Measurements from ENCODE around the gene SCN4B. TPM values are rescaled to one million over a fixed set of nuclear protein-coding genes. Genes with fewer than 3 reads are reported as not detected.

The SCN4B gene
- total RNA-seq, 3 donors from 2014 or later (not counting 1 experiment from before 2014, with no cell fraction given), result 0.33 TPM; not detected in 2

- H3K9me3 Mint-ChIP-seq, result no peaks in the 10 kb centered on the region
- DNase-seq, result no peak
- ATAC-seq, result no peak
- no peak overlapping the region for H3K27ac Mint-ChIP-seq
- Histone ChIP-seq H3K36me3 (ENCODE audit: control insufficient read depth, insufficient read depth, low read length) (no peaks in the 10 kb centered on the region), H3K9me3 (ENCODE audit: control insufficient read depth, insufficient read depth, low read length) (no peaks in the 10 kb centered on the region), H3K27me3 (ENCODE audit: control insufficient read depth, insufficient read depth, low read length) (no peaks in the 10 kb centered on the region), H3K4me3 (ENCODE audit: low read length) (no peak overlapping the region), H3K4me1 (ENCODE audit: control insufficient read depth, insufficient read depth, low read length) (no peaks in the 10 kb centered on the region), H3K27ac (ENCODE audit: low read length) (no peak overlapping the region)
- H3K4me3 Mint-ChIP-seq, result no peak overlapping the region
- H3K4me1 Mint-ChIP-seq, result no peaks in the 10 kb centered on the region
- intact Hi-C loops (cut with micrococcal nuclease), result no loop called here
- TF ChIP-seq, protein P1, sequence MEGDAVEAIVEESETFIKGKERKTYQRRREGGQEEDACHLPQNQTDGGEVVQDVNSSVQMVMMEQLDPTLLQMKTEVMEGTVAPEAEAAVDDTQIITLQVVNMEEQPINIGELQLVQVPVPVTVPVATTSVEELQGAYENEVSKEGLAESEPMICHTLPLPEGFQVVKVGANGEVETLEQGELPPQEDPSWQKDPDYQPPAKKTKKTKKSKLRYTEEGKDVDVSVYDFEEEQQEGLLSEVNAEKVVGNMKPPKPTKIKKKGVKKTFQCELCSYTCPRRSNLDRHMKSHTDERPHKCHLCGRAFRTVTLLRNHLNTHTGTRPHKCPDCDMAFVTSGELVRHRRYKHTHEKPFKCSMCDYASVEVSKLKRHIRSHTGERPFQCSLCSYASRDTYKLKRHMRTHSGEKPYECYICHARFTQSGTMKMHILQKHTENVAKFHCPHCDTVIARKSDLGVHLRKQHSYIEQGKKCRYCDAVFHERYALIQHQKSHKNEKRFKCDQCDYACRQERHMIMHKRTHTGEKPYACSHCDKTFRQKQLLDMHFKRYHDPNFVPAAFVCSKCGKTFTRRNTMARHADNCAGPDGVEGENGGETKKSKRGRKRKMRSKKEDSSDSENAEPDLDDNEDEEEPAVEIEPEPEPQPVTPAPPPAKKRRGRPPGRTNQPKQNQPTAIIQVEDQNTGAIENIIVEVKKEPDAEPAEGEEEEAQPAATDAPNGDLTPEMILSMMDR (IDR thresholded peaks at IDR 0.05), result no peak
- 91% methylated on average over 10 of the region's 10 CpGs for WGBS (ENCODE audit: insufficient coverage)
- no peaks in the 10 kb centered on the region for H3K36me3 Mint-ChIP-seq
- peaks cover 8 to 9% of the 10 kb centered on the region in 2 donors for H3K27me3 Mint-ChIP-seq (ENCODE audit: low read depth in 2 of 2)
These were observed 18.8 kb downstream of the SCN4B start for GRCh38 chr11:118133816-118134215.

GRCh38 chr11:118132385-118133151 lies 20.1 kb downstream of the SCN4B start:
- H3K27ac Mint-ChIP-seq, result no peak overlapping the region

GRCh38 chr11:118129471-118130172 lies 23.0 kb downstream of the SCN4B start:
- no peak overlapping the region for H3K4me3 ChIP-seq (ENCODE audit: low read length)
- H3K9me3 Mint-ChIP-seq, result no peaks in the 10 kb centered on the region
- peaks cover 8% of the 10 kb centered on the region in 2 donors for H3K27me3 Mint-ChIP-seq (ENCODE audit: low read depth in 2 of 2)
- H3K27ac Mint-ChIP-seq, result no peak overlapping the region
- TF ChIP-seq, protein P1 (IDR thresholded peaks at IDR 0.05), result no peak
- H3K4me3 Mint-ChIP-seq, result no peak overlapping the region
- no peak for ATAC-seq
- no peaks in the 10 kb centered on the region for H3K9me3 ChIP-seq (ENCODE audit: control insufficient read depth, insufficient read depth, low read length)
- no peaks in the 10 kb centered on the region for H3K4me1 Mint-ChIP-seq
- H3K27me3 ChIP-seq (ENCODE audit: control insufficient read depth, insufficient read depth, low read length), result no peaks in the 10 kb centered on the region
- 57% methylated on average over 6 of the region's 6 CpGs for WGBS (ENCODE audit: insufficient coverage)
- H3K36me3 Mint-ChIP-seq, result no peaks in the 10 kb centered on the region
- intact Hi-C loops (cut with micrococcal nuclease), result no loop called here
- no peak for DNase-seq
- H3K36me3 ChIP-seq (ENCODE audit: control insufficient read depth, insufficient read depth, low read length), result no peaks in the 10 kb centered on the region
- H3K4me1 ChIP-seq (ENCODE audit: control insufficient read depth, insufficient read depth, low read length), result peaks cover 3% of the 10 kb centered on the region
- no peak overlapping the region for H3K27ac ChIP-seq (ENCODE audit: low read length)

More at GRCh38 chr11:118132385-118133151, 20.1 kb downstream of the SCN4B start:
- no peak for DNase-seq
- Histone ChIP-seq H3K36me3 (ENCODE audit: control insufficient read depth, insufficient read depth, low read length) (no peaks in the 10 kb centered on the region), H3K4me1 (ENCODE audit: control insufficient read depth, insufficient read depth, low read length) (peaks cover 3% of the 10 kb centered on the region), H3K27me3 (ENCODE audit: control insufficient read depth, insufficient read depth, low read length) (no peaks in the 10 kb centered on the region), H3K9me3 (ENCODE audit: control insufficient read depth, insufficient read depth, low read length) (no peaks in the 10 kb centered on the region), H3K27ac (ENCODE audit: low read length) (no peak overlapping the region), H3K4me3 (ENCODE audit: low read length) (no peak overlapping the region)
- Mint-ChIP-seq H3K4me1 (no peaks in the 10 kb centered on the region), H3K9me3 (no peaks in the 10 kb centered on the region), H3K27me3 (ENCODE audit: low read depth in 2 of 2) (peaks cover 6 to 8% of the 10 kb centered on the region in 2 donors), H3K4me3 (no peak overlapping the region), H3K36me3 (no peaks in the 10 kb centered on the region)
- no peak for ATAC-seq
- intact Hi-C loops (cut with micrococcal nuclease), result no loop called here
- TF ChIP-seq, protein P1 (IDR thresholded peaks at IDR 0.05), result no peak
- WGBS (ENCODE audit: insufficient coverage), result 82% methylated on average over 14 of the region's 15 CpGs
